A172 (cell line): ENCODE results near the gene KLHL7. TPM values are rescaled to one million over a fixed set of nuclear protein-coding genes. Genes with fewer than 3 reads are reported as not detected.
A peak's percentile ranks its signal among the peaks of the same experiment; 100 is the strongest.

Source experiments
- DNase-seq: peaks from one replicate; pipeline ENCODE4 v3.0.0-alpha.2; 2015; ENCODE audit warnings: low spot score
- total RNA-seq: library from RNA; depleted of rRNA; stranded (reverse); fragments of >200 nt; shearing (Covaris generic); gene quantifications from 2 replicates; pipeline ENCODE4 v1.2.3, GENCODE V29; 2014; rRNA removed

Gene KLHL7
- total RNA-seq, result 89.8 and 93.0 TPM in 2 replicates

- DNase-seq, result peak; percentile 94
These were observed at the start of gene KLHL7 for GRCh38 chr7:23105644-23106056. Gene KLHL7 (plus strand): TSS chr7:23105785. CDS start chr7:23106027, 242 bp downstream.

GRCh38 chr7:23058408-23059096, 47.0 kb upstream of the KLHL7 start:
- no peak for DNase-seq

- DNase-seq, result no peak
These were observed 44.3 kb upstream of the KLHL7 start for GRCh38 chr7:23061327-23061726.

- peak; percentile 65 for DNase-seq
These were observed 43.1 kb upstream of the KLHL7 start for GRCh38 chr7:23062452-23062851.

GRCh38 chr7:23065974-23066373, 39.6 kb upstream of the KLHL7 start:
- DNase-seq, result peak; percentile 69

GRCh38 chr7:23067271-23067670, 38.3 kb upstream of the KLHL7 start:
- DNase-seq, result no peak

GRCh38 chr7:23072048-23072447, 33.5 kb upstream of the KLHL7 start:
- DNase-seq, result no peak

GRCh38 chr7:23072922-23073321, 32.7 kb upstream of the KLHL7 start:
- DNase-seq, result no peak

- no peak for DNase-seq
These were observed 30.9 kb upstream of the KLHL7 start for GRCh38 chr7:23074443-23075261.

- DNase-seq, result no peak
These were observed 30.0 kb upstream of the KLHL7 start for GRCh38 chr7:23075571-23075970.

GRCh38 chr7:23076772-23077171, 28.8 kb upstream of the KLHL7 start:
- peak; percentile 9 for DNase-seq

- no peak for DNase-seq
These were observed 12.5 kb upstream of the KLHL7 start for GRCh38 chr7:23093111-23093510.

- DNase-seq, result peak; percentile 81
These were observed 12.0 kb upstream of the KLHL7 start for GRCh38 chr7:23093546-23093945.

GRCh38 chr7:23096518-23097290, 8.9 kb upstream of the KLHL7 start:
- DNase-seq, result no peak

GRCh38 chr7:23098029-23098428, 7.6 kb upstream of the KLHL7 start:
- no peak for DNase-seq

- no peak for DNase-seq
These were observed 7.1 kb upstream of the KLHL7 start for GRCh38 chr7:23098460-23098859.

GRCh38 chr7:23100697-23101096, 4.9 kb upstream of the KLHL7 start:
- DNase-seq, result no peak

GRCh38 chr7:23105086-23105643, 420 bp upstream of the KLHL7 start:
- DNase-seq, result no peak

- peak; percentile 49 for DNase-seq
These were observed 655 bp downstream of the KLHL7 start for GRCh38 chr7:23106057-23106822.

- peak; percentile 10 for DNase-seq
These were observed 1.5 kb downstream of the KLHL7 start for GRCh38 chr7:23106823-23107663.
